Activated naive CD4-positive, alpha-beta T cell (primary cell): ENCODE measurements around the gene TMEM163.
"Not testable (repeated sequence)": the region's sequence is repeated elsewhere in the genome, so short reads cannot be mapped to it uniquely, and the experiment has no call there.

Source experiments
- DNase-seq, 4 experiments: peaks; one replicate each; lab custom pipeline; 2025; lab: John Stamatoyannopoulos, UW

The TMEM163 gene

GRCh38 chr2:134489732-134490384, 228.9 kb downstream of the TMEM163 start:
- DNase-seq, result no peak

GRCh38 chr2:134482766-134483340, 235.9 kb downstream of the TMEM163 start:
- no peak for DNase-seq

- DNase-seq, result no peak
Observed at GRCh38 chr2:134482131-134482723, 236.6 kb downstream of the TMEM163 start.

GRCh38 chr2:134479696-134480330, 239.0 kb downstream of the TMEM163 start:
- DNase-seq, result no peak

- DNase-seq, result not testable (repeated sequence)
Observed at GRCh38 chr2:134476982-134477381, 241.8 kb downstream of the TMEM163 start.

GRCh38 chr2:134470561-134471168, 248.1 kb downstream of the TMEM163 start:
- DNase-seq, result no peak

GRCh38 chr2:134469516-134470115, 249.2 kb downstream of the TMEM163 start:
- no peak for DNase-seq

- DNase-seq, result no peak
Observed at GRCh38 chr2:134468776-134469175, 250.0 kb downstream of the TMEM163 start.

GRCh38 chr2:134468164-134468563, 250.6 kb downstream of the TMEM163 start:
- DNase-seq, result no peak

- peak in 1 of 4 experiments; percentile 10 for DNase-seq
Observed at GRCh38 chr2:134466141-134466540, 252.7 kb downstream of the TMEM163 start.

- no peak for DNase-seq
Observed at GRCh38 chr2:134465228-134466105, 253.3 kb downstream of the TMEM163 start.

- DNase-seq, result no peak
Observed at GRCh38 chr2:134463699-134464022, 255.1 kb downstream of the TMEM163 start.

- no peak for DNase-seq
Observed at GRCh38 chr2:134462791-134463698, 255.8 kb downstream of the TMEM163 start.

GRCh38 chr2:134462275-134462674, 256.5 kb downstream of the TMEM163 start:
- DNase-seq, result no peak

GRCh38 chr2:134461511-134461910, 257.3 kb downstream of the TMEM163 start:
- no peak for DNase-seq

- DNase-seq, result no peak
Observed at GRCh38 chr2:134460583-134460998, 258.2 kb downstream of the TMEM163 start.

- no peak for DNase-seq
Observed at GRCh38 chr2:134459706-134460406, 258.9 kb downstream of the TMEM163 start.

- no peak for DNase-seq
Observed at GRCh38 chr2:134458950-134459349, 259.9 kb downstream of the TMEM163 start.

- DNase-seq, result no peak
Observed at GRCh38 chr2:134458473-134458853, 260.3 kb downstream of the TMEM163 start.
